GM21390 (cell line): ENCODE data around the gene RNF11.

Experiments
- ATAC-seq: cut with Tn5 transposase; IDR thresholded peaks from one replicate; pipeline ENCODE4 v1.9.1; 2021; ENCODE audit not compliant: unreplicated experiment

Gene RNF11

GRCh38 chr1:51311826-51312225, 75.8 kb downstream of the RNF11 start:
- ATAC-seq = no peak

GRCh38 chr1:51312718-51313117, 76.6 kb downstream of the RNF11 start:
- ATAC-seq = no peak

- no peak for ATAC-seq
Measured at GRCh38 chr1:51313268-51313852, 77.3 kb downstream of the RNF11 start.

GRCh38 chr1:51313961-51314777, 78.1 kb downstream of the RNF11 start:
- peak; percentile 54 for ATAC-seq

- ATAC-seq = no peak
Measured at GRCh38 chr1:51314974-51315373, 78.9 kb downstream of the RNF11 start.

GRCh38 chr1:51316113-51316845, 80.2 kb downstream of the RNF11 start:
- no peak for ATAC-seq

GRCh38 chr1:51316846-51317120, 80.7 kb downstream of the RNF11 start:
- ATAC-seq = no peak

GRCh38 chr1:51317798-51318197, 81.7 kb downstream of the RNF11 start:
- ATAC-seq = no peak

- ATAC-seq = no peak
Measured at GRCh38 chr1:51320967-51321923, 85.2 kb downstream of the RNF11 start.

GRCh38 chr1:51321924-51322280, 85.8 kb downstream of the RNF11 start:
- no peak for ATAC-seq

- no peak for ATAC-seq
Measured at GRCh38 chr1:51322417-51323101, 86.5 kb downstream of the RNF11 start.
